Esophagus squamous epithelium (tissue), 4 donors: ENCODE data around the gene ZSCAN5C.
"Not testable (repeated sequence)": the region's sequence is repeated elsewhere in the genome, so short reads cannot be mapped to it uniquely, and the experiment has no call there.

ENCODE experiments used
- CTCF ChIP-seq, 6 experiments: fragments of 450-650 bp in 4 of 6; fragments of 200-600 bp in 2 of 6; sonication (generic) in 2 of 6; IDR thresholded peaks; one replicate each; pipeline ENCODE4 v1.5.1; 2016 to 2019; ENCODE audit warnings: antibody characterized with exemption in 6 of 6, mild to moderate bottlenecking in 4 of 6, moderate library complexity in 4 of 6
- POLR2A ChIP-seq, 4 donors: fragments of 450-650 bp; IDR thresholded peaks; one replicate each; pipeline ENCODE4 v1.6.1; 2017; ENCODE audit warnings: antibody characterized with exemption in 4 of 4, mild to moderate bottlenecking in 4 of 4, moderate library complexity in 3 of 4

DNA sequence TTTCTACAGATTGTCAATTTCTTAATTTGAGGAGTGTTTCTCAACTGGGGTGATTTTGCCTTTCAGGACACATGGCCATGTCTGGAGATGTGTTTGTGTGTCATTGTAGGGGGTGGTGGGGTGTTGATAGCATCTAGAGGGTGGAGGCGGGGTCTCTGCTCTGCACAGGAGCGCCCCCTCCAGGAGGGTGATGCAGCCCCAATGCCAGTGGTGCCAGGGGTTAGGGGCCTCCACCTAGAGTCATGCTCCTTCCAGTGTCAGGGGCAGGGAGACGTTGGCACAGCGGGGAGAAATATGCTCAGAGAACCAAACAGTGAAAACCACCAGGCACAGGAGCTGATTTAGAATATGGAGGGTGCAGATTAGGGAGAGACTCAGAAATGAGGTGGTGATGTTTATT lies 43.7 kb downstream of the ZSCAN5C start:
- not testable (repeated sequence) for TF ChIP-seq POLR2A, CTCF (IDR thresholded peaks at IDR 0.05)
